Tibial nerve (tissue), 4 donors: ENCODE measurements around the gene RPTOR. TPM values are rescaled to one million over a fixed set of nuclear protein-coding genes. Genes with fewer than 3 reads are reported as not detected.
"Not testable (repeated sequence)": the region's sequence is repeated elsewhere in the genome, so short reads cannot be mapped to it uniquely, and the experiment has no call there.

Experiments
- DNase-seq, 2 donors: peaks; one replicate each; pipeline ENCODE4 v3.0.0-alpha.2; 2019; ENCODE audit warnings: low spot score in 2 of 2
- H3K27ac ChIP-seq, 4 donors: fragments of 200-600 bp; sonication (generic) in 3 of 4; one replicate each; pipeline ENCODE4 v1.5.1; 2017 to 2019; ENCODE audit warnings: mild to moderate bottlenecking in 1 of 4
- H3K27me3 ChIP-seq, 2 donors: fragments of 200-600 bp; sonication (generic) in 1 of 2; one replicate each; pipeline versions ENCODE4 v1.5.1 to v1.6.0; 2017 to 2019
- H3K36me3 ChIP-seq, 3 donors: fragments of 200-600 bp; sonication (generic); one replicate each; pipeline ENCODE4 v1.5.1; 2018 to 2019
- H3K4me1 ChIP-seq, 4 donors: fragments of 200-600 bp; sonication (generic) in 3 of 4; one replicate each; pipeline ENCODE4 v1.5.1; 2017 to 2019
- H3K4me3 ChIP-seq, 4 donors: fragments of 200-600 bp; sonication (generic) in 3 of 4; one replicate each; pipeline ENCODE4 v1.5.1; 2017 to 2019; ENCODE audit warnings: mild to moderate bottlenecking in 1 of 4, moderate library complexity in 1 of 4
- H3K9me3 ChIP-seq, 4 donors: fragments of 200-600 bp; sonication (generic) in 3 of 4; one replicate each; pipeline ENCODE4 v1.5.1; 2017 to 2019
- CTCF ChIP-seq, 5 experiments: fragments of 200-600 bp in 3 of 5; fragments of 450-650 bp in 2 of 5; sonication (generic) in 3 of 5; IDR thresholded peaks; one replicate each; pipeline ENCODE4 v1.5.1; 2016 to 2019; ENCODE audit warnings: antibody characterized with exemption in 5 of 5, mild to moderate bottlenecking in 3 of 5, moderate library complexity in 2 of 5
- EP300 ChIP-seq, 2 donors: sonication (generic); formaldehyde crosslinking; IDR thresholded peaks; one replicate each; pipeline ENCODE4 v1.6.1; 2017; ENCODE audit warnings: antibody characterized with exemption in 2 of 2, mild to moderate bottlenecking in 1 of 2
- POLR2A ChIP-seq, 2 donors: fragments of 450-650 bp; IDR thresholded peaks; one replicate each; pipeline ENCODE4 v1.6.1; 2017; ENCODE audit warnings: antibody characterized with exemption in 2 of 2, mild to moderate bottlenecking in 2 of 2, moderate library complexity in 2 of 2
- WGBS, 2 donors: methylation state at CpG; one replicate each; pipeline ENCODE4 v1.1.5; 2018; 5-methylcytosine and 5-hydroxymethylcytosine counted together
- total RNA-seq, 4 donors: library from RNA; depleted of rRNA; stranded (reverse); fragments of >200 nt; gene quantifications; one replicate each; pipeline ENCODE4 v1.1.0, GENCODE V29; 2016

The RPTOR gene
- total RNA-seq, 4 donors from 2014 or later: 34.7 to 56.4 (median 40.1) TPM

GRCh38 chr17:80742581-80743180 is 198.0 kb downstream of the RPTOR start:
- WGBS, 2 donors: 64 to 89% methylated on average over 7 of the region's 7 CpGs
- Histone ChIP-seq H3K27ac (no peak overlapping the region), H3K4me3 (no peak overlapping the region), H3K27me3 (no peaks in the 10 kb centered on the region), H3K9me3 (no peaks in the 10 kb centered on the region), H3K36me3 (no peaks in the 10 kb centered on the region), H3K4me1 (no peaks in the 10 kb centered on the region)
- DNase-seq: no peak
- TF ChIP-seq CTCF (IDR thresholded peaks at IDR 0.05): no peak

GRCh38 chr17:80743181-80743771 is 198.6 kb downstream of the RPTOR start:
- 76 to 82% methylated on average over 14 to 15 of the region's 15 CpGs for WGBS, 2 donors
- Histone ChIP-seq H3K27me3 (no peaks in the 10 kb centered on the region), H3K4me1 (no peaks in the 10 kb centered on the region), H3K27ac (no peak overlapping the region), H3K36me3 (no peaks in the 10 kb centered on the region), H3K4me3 (no peak overlapping the region), H3K9me3 (no peaks in the 10 kb centered on the region)
- no peak for DNase-seq
- TF ChIP-seq POLR2A (IDR thresholded peaks at IDR 0.05) (no peak), CTCF (IDR thresholded peaks at IDR 0.05) (no peak), EP300 (IDR thresholded peaks at IDR 0.05) (no peak)

DNA sequence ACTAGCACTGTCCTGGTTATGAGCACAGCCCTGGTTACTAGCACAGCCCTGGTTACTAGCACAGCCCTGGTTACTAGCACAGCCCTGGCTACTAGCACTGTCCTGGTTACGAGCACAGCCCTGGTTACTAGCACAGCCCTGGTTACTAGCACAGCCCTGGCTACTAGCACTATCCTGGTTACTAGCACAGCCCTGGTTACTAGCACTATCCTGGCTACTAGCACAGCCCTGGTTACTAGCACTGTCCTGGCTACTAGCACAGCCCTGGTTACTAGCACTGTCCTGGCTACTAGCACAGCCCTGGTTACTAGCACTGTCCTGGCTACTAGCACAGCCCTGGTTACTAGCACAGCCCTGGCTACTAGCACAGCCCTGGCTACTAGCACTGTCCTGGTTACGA is 199.3 kb downstream of the RPTOR start:
- not testable (repeated sequence) for DNase-seq, H3K27me3 ChIP-seq
- 100% methylated on average over 1 of the region's 2 CpGs; no CpG with 5 or more reads in 1 of the 2 donors for WGBS, 2 donors

DNA sequence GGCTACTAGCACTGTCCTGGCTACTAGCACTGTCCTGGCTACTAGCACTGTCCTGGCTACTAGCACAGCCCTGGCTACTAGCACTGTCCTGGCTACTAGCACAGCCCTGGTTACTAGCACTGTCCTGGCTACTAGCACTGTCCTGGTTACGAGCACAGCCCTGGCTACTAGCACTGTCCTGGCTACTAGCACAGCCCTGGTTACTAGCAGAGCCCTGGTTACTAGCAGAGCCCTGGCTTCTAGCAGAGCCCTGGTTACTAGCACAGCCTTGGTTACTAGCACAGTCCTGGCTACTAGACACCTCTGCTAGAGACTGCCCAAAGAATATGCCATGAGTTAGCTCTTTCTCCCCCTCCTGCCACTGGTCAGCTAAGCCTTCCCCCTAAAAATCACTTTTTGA is 200.1 kb downstream of the RPTOR start:
- H3K4me1 ChIP-seq, H3K27ac ChIP-seq, H3K9me3 ChIP-seq, H3K27me3 ChIP-seq, DNase-seq, H3K36me3 ChIP-seq, H3K4me3 ChIP-seq: not testable (repeated sequence)
- WGBS, 2 donors: no CpG with 5 or more reads among the region's 1 CpG

More for the DNA sequence above, 199.3 kb downstream of the RPTOR start:
- H3K9me3 ChIP-seq, H3K4me1 ChIP-seq, H3K4me3 ChIP-seq, H3K36me3 ChIP-seq, H3K27ac ChIP-seq: not testable (repeated sequence)

DNA sequence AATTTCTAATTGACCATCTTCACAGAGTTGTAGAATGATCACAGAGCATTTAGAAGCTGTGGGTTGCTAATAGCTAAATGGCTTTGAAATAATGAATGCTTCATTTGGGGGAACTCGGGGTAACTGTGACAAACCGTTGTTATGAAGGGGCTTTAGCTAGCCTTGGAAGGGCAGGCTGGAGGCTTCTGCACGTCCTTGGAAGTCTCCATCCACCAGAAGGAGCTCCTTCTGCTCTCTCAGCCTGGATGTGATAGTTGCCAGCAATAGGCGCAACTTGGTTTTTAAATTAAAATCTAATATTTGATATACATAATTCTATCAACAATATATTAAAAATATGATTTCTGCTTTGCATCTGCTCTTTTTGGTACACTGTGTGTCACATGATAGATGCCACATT is 200.5 kb downstream of the RPTOR start:
- no peak for DNase-seq
- WGBS, 2 donors: 81 to 85% methylated on average over 4 of the region's 4 CpGs
- H3K4me1 ChIP-seq: no peaks in the 10 kb centered on the region
- TF ChIP-seq POLR2A (IDR thresholded peaks at IDR 0.05): no peak
- TF ChIP-seq EP300 (IDR thresholded peaks at IDR 0.05): no peak
- TF ChIP-seq CTCF (IDR thresholded peaks at IDR 0.05): no peak
- H3K36me3 ChIP-seq: no peaks in the 10 kb centered on the region
- no peaks in the 10 kb centered on the region for H3K9me3 ChIP-seq
- no peak overlapping the region for H3K4me3 ChIP-seq
- H3K27me3 ChIP-seq: no peaks in the 10 kb centered on the region
- no peak overlapping the region for H3K27ac ChIP-seq

GRCh38 chr17:80746262-80746935 is 201.8 kb downstream of the RPTOR start:
- Histone ChIP-seq H3K27ac (no peak overlapping the region), H3K4me1 (peaks cover 0 to 3% (median 0%) of the 10 kb centered on the region in 4 donors), H3K27me3 (no peaks in the 10 kb centered on the region), H3K4me3 (no peak overlapping the region), H3K9me3 (no peaks in the 10 kb centered on the region), H3K36me3 (no peaks in the 10 kb centered on the region)
- TF ChIP-seq EP300 (IDR thresholded peaks at IDR 0.05) (no peak), CTCF (IDR thresholded peaks at IDR 0.05) (no peak), POLR2A (IDR thresholded peaks at IDR 0.05) (no peak)
- WGBS, 2 donors: 79 to 80% methylated on average over 13 to 19 of the region's 23 CpGs
- no peak for DNase-seq
